Body of pancreas (tissue), 4 donors: Measurements from ENCODE around the gene ZNF586.

Experiments used
- CTCF ChIP-seq, 7 experiments: fragments of 450-650 bp in 4 of 7; fragments of 200-600 bp in 3 of 7; sonication (generic) in 3 of 7; IDR thresholded peaks; one replicate each; pipeline ENCODE4 v1.5.1; 2016 to 2019; ENCODE audit warnings: antibody characterized with exemption in 7 of 7
- POLR2A ChIP-seq, 3 donors: fragments of 450-650 bp; IDR thresholded peaks; one replicate each; pipeline ENCODE4 v1.6.1; 2016; ENCODE audit warnings: antibody characterized with exemption in 3 of 3, mild to moderate bottlenecking in 2 of 3

- no peak for TF ChIP-seq CTCF (IDR thresholded peaks at IDR 0.05)
- TF ChIP-seq POLR2A (IDR thresholded peaks at IDR 0.05) = no peak
Observed at GRCh38 chr19:57825511-57825910, 56.0 kb downstream of the ZNF586 start.
